Activated CD4-positive, CD25-positive, alpha-beta regulatory T cell treated with anti-CD3 and anti-CD28 coated beads, Interleukin-2, amount 50 U/mL, for 16 hours (primary cell): ENCODE measurements around the gene TTF2.

Source experiments
- DNase-seq: peaks from one replicate; pipeline ENCODE4 v3.0.0-alpha.2; 2020; ENCODE audit warnings: low read depth, low spot score

TTF2 gene

DNA sequence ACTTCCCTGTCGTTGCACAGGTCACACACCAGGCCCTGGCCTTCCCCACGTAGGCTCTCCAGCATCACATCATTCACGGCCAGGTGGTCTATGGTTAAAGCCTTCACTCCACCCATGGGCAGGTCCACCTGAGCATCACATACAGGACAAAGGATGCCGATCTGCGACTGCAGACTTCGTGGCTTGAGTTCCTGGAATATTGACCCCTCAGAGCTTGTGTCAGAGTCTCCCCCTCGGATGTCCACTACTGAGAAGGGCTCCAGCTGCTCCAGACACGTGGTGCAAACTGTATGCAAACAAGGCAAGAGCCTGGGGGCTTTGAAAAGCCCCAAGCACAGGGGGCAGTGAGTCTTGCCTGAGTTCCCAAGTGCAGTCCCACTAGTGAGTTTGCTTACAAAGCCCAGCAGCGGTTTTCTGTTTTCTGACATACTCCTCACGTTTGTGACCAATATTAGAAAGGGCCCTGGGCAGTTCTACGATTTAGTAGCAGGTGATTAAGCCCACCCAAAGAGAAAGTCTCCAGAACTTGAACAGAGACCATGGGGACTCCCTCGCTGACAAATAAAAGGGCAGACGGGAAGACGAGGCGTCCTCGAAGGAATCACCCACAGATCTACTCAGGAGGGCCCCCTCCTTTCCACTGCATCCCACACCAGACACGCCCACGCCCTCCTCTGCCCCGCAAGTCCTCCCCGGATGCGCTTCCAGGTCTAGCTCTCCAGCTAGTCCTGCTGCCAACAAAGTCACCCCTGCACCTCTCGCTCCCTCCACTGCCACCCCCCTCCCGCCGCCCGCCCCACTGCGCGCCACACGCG, 60.9 kb downstream of the TTF2 start:
- DNase-seq = no peak

DNA sequence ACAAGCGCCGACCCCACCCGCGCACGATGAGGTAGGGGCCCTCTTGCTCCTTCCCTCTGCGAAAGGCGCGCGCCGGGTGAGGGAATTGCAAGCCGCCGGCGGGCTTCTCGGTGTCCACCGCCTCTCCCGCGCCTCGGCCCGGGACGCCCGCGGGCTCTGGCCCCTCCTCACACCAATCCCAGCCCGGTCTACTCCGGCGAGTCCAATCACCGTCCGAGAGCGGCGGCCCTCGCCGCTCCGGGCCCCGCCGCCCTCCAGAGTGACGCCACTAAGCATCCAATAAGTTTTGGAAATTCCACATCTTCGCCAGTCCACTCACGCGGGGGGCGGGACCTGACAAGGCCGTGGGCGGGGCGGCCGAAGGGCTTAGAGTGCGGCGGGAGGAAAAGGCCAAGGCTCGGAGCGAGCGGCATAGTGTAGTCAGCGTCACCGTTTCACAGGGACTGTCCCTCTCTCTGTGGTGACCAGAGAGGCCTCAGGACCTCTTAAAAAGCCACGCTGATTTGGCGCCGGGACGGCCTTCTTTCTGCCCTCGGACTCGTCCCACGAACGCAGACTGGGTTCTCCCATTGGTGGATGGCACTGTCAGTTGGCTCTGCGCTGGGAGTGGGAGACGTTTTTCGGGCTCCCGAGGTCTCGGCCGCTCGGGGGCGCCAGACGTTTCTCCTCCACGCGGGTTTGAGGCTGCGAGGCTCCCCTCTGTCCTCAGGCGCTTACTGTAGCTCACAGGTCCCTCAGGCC, 61.6 kb downstream of the TTF2 start, which contains the start of gene TRIM45:
Gene TRIM45, minus strand, starts transcription at position 161 of the 741 bp plus-strand sequence. CDS start 548 bp downstream, outside the sequence.
- DNase-seq = peak; percentile 62

DNA sequence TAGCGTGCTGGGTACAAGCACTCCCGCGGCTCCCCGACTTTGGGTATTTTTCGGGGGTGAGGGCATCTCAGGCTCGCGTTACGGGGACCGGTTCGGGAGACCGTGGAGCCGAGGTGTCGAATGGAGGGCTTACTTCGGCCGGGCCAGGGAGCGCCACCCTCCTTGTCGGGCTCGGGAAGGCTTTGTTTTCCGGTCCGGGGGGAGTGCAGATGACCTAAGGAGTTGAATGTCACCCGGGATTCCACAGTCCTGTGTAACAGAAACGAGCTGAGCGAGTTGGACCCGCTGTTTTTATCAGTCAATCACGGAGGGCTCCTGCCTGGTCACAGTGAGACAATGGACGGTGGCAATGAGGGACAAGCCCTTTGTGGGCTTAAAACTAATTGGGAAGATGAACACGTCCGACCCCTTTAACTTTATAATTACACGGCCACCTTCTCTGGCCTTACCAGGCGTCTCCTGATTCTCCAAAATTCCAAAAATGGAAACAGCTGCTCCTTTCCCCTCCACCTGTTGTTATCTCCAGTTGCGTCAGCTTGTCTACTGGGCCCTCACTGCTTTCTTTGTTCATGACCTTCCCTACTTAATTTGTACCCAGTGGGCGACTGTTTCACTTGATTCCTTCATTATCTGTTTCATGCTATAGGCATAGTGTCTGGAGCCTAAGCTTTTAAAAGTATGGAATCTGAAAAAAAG, 62.4 kb downstream of the TTF2 start:
- no peak for DNase-seq

DNA sequence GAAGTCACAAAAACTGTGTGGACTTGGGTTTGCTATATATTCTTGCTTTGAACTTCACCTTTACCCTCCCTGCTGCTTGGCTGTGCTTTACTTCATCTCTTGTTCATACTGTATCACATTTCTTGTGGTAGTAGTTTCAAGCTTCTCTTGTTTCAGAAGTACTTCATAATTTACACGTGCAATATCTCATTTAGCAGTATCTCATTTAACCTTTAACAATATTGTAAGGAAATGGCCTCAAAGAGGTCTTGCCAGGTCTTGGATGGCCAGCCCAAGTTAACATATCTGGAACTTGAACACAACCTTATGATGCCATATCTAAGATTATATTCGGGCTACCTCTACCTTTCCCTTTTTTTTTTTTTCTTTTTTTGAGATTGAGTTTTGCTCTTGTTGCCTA, 63.1 kb downstream of the TTF2 start:
- no peak for DNase-seq

DNA sequence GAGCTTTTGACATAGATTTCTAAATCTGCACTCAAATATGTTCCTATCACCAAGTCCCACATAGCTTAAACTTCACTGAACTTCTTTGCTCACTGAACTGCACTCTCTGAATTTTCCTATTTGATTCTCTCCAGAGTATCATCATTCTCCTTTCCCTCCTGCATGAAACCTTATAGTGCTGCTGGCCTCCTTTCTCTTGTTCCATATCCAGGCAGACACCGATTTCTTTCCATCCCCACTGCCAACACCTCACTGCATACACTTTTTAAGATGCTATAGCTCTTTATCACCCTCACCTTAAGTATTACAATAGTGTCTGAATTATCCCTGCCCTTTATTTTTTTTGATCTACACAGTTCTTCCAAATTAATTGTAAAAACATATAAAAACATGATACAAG, 64.5 kb downstream of the TTF2 start:
- no peak for DNase-seq

DNA sequence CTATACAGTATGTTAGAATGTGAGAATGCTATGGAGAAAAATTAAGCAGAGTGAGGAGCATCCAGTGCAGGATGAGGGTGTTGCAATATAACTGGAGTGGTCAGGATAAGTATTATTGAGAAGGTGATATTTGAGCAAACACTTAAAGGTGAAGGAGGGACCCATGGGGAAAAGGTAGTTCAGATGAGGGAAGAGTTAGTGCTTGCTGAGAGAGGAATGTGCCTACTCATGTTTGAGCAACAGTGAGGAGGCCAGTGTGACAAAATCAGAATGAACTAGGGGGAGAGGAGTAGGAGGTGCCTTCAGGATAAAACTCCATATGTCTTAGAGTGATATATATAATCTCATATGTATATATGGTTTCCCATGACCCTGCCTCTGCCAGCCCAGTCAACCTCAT, 67.7 kb downstream of the TTF2 start:
- DNase-seq = no peak

DNA sequence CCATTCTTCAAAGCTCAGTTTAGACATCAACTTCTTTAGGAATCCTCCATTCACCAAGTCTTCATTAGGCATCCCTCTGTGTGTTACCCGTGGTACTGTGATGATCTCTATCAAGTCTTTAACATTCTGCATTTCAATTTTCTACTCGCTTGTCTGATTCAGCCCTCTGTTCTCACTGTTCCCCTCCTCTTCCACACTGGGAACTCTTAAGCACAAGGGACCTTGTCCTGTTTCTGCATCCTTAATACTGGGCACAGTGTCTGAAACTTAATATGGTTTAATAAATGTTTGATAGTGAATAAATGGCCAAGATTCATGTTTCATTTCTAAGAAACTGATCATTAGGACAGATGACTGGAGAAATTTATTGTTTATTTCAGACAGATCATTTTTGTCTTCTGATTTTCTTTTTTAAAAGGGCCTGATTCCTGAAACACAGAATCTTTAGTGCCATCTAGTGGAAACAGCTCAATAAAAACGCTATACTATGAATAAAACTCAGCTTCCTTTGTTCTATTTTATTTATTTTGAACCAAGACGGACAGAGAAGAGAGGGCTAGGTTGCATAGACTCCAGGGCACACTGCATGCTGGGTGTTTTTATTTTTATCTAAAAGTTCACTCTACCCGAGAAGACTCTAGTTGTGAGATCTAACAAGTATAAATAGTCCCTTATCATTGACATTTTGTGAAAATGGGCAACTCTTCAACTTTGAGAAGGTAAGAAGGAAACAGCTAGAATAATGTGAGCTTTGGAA, 68.4 kb downstream of the TTF2 start:
- DNase-seq = no peak

DNA sequence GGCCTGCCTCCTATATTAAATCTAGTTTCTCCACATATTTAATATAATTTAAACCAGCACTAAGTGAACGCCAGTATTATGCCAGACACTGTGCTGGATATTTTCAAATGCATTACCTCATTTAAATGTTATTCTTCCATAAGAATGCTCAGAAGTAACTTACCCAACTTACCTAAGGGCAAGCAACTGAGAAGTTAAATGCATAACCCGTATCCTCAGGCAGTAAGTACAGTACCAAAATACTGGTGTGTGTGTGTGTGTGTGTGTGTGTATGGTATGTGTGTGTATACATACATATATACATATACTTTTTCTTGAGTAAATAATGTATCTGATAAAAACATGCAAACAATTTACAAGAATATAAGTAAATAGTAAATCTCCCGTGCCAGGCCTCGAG, 70.4 kb downstream of the TTF2 start:
- no peak for DNase-seq

DNA sequence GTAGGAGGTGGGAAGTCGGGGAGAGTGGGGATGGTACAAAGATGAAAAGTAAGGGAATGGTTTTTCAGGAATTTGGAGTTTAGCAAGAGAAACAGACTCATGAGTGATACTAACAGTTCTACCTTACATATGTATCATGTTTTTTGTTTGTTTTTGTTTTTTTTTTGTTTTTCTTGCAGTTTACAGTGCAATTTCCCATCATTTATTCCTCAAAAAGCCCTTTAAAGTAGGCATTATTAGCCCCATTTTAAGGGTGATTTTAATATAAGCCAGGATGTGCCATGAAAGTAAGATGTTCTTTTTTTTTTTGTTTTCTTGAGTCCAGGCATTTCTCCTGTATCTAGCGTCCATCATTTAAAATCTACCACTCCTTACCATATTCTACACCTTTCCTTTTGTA, 75.2 kb downstream of the TTF2 start:
- DNase-seq = no peak

DNA sequence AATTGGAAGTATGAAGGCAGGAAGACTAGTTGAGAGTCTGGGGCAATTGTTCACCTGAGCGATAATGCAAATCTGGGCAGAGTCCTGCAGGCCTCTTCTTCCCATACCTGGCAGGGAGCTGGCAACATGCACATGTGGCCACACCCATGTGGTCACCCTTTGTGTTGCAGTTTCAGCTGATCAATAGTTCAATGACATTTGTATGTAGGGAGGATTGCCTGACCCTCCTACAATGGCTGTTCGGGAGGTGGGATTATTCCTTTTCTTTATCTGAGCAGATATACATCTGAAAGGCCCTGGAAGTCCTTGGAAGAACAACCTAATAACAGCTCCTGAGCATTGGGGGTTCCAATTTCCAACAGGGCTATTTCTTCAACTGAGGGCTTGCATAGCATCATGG, 76.6 kb downstream of the TTF2 start:
- DNase-seq = no peak

DNA sequence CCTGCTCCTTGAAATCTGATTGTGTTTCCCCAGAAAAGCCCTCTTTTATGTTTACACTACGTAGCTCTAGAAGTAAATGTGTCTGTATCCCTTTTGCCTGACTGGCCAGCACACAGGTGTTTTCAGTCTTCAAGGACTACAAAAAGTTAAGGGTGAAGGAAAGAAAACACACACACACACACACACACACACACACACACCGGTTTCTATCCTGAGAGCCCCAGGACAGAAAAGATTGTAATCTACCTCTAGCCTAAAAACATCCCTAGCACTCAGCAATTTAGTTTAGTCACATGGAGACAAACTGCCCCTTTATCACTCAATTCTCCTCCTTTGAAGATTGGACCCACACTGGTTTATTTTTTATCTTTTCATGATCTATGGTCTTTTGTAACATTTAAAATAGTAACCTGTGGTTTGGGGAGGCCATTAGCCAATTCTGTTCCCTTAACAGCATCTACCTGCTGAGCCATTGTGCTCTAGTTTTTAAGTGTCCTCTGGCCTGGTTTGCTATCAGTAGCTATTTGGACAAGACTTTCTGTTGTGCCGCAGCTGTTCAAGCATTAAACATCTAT, 77.2 kb downstream of the TTF2 start:
- DNase-seq = no peak

DNA sequence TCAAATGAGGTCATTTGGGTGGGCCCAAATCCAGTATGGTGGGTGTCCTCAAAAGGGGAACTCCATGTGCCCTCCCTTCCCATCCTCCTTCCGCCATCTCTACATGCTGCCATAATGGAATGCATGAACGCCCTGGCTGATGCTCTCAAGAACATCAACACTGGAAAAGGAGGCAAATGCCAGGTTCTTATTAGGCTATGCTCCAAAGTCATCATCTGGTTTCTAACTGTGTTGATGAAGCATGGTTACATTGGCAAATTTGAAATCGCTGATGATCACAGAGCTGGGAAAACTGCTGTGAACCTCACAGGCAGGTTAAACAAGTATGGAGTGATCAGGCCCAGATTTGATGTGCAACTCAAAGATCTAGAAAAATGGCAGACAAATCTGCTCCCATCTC, 78.0 kb downstream of the TTF2 start:
- DNase-seq = no peak

DNA sequence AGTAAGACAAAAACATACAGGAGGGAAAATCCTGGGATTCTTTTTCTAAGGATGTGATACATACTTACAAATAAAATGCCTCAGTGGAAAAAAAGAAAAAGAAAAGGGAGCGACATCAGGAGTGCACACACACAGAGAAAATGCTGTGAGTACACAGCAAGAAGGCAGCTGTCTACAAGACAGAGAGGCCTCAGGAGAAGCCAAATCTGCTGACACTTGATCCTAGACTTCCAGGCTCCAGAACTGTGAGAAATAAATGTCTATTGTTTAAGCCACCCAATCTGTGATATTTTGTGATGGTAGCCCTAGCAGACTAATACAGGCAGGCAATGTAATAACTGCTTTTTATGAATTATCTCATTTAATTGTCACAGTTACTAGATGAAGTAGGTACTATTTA, 78.4 kb downstream of the TTF2 start:
- DNase-seq = no peak

DNA sequence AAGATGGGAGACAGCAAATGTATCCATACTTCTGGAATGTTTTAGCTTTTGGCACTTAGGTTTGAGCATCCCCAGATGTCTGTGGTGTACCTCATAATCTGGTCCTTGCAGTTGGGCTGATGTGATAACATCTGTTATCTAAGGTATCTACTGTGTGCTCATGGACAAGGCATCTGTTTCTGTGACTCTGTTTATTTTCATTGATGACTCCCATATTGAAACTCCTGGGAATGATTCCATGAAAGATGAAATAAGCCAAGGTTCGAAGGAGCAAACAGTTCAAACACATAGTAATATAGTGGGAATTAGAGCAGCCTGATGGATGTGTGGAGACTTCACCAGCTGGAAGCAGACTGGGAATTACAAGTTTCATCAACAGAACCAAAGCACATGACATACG, 82.1 kb downstream of the TTF2 start:
- DNase-seq = no peak

DNA sequence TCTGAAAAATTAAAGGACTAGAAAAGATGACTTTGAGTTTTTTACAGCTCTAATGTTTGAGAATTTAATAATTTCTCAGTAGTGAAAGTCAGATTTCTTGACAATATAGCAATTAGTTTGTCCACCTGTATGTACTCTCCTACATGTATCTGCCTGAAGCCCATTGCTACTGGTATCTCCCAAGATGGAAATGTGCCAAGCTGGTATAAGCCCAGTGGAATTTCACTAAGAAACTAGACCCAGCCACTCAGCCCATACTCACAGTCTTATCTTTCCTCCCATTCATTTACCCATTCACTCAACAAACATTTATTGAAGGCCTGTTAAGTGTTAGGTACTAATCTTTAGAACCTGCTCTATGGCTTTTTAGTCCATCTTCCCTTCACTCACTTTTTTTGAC, 83.0 kb downstream of the TTF2 start:
- no peak for DNase-seq

DNA sequence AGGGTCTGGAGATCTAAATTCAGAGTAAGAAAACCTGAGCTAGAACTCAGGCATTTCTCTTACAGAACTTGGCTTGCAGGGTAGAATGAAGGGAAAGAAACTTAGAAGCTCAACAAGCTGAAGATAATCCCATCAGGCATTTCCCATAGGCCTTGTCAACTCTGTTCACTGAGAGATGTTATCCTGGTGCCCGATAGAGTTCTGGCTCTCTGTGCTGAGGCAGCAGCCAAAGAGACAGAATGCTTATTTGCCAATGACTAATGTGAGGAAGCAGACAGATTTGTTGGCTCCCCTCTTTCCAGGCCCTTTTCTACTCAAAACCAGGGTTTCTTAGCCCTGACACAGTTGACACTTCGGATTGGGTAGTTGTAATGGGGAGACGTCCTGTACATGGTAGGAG, 83.7 kb downstream of the TTF2 start:
- DNase-seq = no peak

DNA sequence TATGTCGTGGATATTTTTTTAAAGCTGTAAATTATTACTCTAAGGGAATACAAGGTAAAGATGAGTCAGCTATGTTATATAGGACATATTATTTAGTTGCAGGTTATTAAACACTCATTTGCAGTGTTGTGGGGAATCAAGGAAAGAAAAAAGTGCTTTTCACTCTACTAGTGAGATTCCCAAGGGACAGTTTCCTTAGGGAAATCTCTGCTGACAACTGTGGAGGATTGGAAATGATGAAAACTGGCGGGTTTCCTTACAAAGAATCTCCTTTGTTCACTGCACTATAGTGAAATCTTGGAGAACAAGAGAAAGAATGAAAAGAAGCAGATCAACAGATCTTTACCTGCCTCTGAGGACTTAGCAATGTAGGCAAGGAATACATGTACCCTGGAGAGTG, 85.9 kb downstream of the TTF2 start:
- DNase-seq = no peak

DNA sequence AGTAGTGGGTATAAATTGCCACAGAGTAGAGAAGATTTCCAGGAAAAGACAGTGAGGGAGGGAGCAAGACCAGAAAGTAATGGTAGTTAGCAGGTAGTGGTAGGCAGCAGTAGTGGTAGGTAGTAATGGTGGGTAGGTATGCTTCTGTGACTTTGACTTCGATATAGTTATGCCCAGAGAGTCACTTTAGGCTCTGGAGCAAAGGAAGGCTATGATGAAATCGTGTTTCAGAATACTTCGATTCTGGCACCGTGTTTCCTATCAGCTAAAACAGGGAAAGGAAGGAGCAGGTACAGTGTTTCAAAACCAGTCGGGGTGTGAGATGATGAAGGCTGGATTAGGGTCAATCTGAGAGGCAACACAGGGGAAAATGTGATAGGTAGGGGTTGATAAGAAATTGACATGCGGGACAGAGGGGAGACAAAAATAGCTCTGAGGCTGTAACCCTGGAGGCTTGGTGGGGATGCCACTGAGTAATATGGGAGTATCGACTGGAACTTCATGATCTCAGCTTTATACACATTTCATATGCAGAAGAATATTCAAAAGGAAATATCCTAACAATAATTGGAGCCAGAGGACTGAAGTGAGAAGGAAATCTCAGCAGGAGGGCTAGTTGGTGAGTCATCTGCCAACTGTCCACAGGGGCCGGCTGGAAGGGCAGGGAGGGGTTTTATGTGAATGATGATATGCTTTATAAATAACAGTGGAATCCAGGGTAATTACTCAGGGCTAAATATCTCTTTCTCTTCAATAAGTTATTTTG, 86.6 kb downstream of the TTF2 start:
- no peak for DNase-seq

DNA sequence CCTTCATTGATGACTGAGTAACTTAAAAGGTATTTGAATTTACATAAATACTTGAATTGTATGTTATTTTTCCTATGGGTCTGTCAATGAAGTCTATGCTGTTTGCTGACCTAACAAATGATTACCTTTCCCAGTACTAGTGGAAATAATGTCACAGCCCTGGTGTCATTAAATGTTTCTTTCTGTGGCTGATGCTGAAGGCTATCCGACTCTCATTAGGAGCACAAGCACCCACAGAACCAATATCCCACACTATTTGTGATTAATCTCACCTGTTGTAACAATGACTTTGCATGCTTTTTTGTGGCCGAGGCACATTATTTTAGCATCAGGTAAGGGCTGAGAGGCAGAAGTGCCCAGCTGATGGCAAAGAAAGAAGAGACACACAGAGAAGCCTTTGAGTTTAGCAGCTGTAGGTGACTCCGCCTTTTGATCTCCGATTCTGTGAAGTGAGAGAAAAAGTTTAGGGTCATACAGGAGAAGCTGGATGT, 87.3 kb downstream of the TTF2 start:
- no peak for DNase-seq

DNA sequence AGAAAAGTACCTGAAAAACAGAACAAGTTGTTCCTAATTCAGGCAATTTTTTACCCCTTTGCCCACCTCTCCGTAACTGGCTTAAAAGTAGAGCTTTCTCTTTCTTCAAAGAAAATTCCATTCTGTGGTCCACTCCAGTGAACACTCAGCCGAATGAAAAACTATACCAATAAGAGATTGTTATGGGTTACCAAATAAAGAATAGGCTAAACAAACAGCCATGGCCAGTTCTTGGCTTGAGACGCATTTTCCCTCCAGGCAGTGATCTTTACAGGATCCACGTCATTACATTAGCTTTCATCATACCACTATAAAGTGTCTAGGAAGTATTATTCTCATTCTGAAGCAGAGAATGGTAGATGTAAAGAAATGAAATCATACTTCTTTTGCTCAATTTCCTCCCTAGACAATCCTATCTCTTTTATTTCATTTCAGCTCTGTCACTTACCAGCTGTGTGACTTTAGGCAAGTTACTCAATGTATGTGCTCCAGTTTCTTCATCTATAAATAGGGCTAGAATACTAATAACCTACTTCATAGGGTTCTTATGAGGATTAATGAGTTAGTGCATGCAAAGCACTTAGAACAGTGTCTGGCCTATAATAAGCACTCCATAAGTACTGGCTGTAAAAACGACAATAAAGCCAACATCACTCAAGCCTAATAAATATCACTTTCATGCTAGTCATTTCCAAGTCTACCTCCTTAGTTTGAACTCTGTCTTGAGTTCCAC, 87.9 kb downstream of the TTF2 start:
- no peak for DNase-seq
